Skeletal muscle satellite cell (primary cell): ENCODE results near the gene KLF15.
"Not testable (repeated sequence)": the region's sequence is repeated elsewhere in the genome, so short reads cannot be mapped to it uniquely, and the experiment has no call there.

ENCODE experiments used
- H3K27me3 ChIP-seq: 2 replicates; pipeline ENCODE4 v1.7.0; 2013; ENCODE audit warnings: low read length; ENCODE audit not compliant: control insufficient read depth, insufficient read depth
- H3K36me3 ChIP-seq: 2 replicates; pipeline ENCODE4 v1.7.0; 2013; ENCODE audit warnings: mild to moderate bottlenecking, control low read depth, low read length; ENCODE audit not compliant: insufficient read depth
- H3K4me1 ChIP-seq: 2 replicates; pipeline ENCODE4 v1.7.0; 2013; ENCODE audit warnings: low read length; ENCODE audit not compliant: control insufficient read depth, insufficient read depth
- H3K4me2 ChIP-seq: 2 replicates; pipeline ENCODE4 v1.7.0; 2013; ENCODE audit warnings: mild to moderate bottlenecking, low read length
- H3K4me3 ChIP-seq: 2 replicates; pipeline ENCODE4 v1.7.0; 2013; ENCODE audit warnings: low read length
- H3K9ac ChIP-seq: 2 replicates; pipeline ENCODE4 v1.7.0; 2013; ENCODE audit warnings: mild to moderate bottlenecking, low read depth, low read length, moderate library complexity
- H3K9me3 ChIP-seq: replicated peaks from 2 replicates; pipeline ENCODE4 v1.7.0; 2013; ENCODE audit warnings: mild to moderate bottlenecking, control low read depth, low read length

KLF15 gene

DNA sequence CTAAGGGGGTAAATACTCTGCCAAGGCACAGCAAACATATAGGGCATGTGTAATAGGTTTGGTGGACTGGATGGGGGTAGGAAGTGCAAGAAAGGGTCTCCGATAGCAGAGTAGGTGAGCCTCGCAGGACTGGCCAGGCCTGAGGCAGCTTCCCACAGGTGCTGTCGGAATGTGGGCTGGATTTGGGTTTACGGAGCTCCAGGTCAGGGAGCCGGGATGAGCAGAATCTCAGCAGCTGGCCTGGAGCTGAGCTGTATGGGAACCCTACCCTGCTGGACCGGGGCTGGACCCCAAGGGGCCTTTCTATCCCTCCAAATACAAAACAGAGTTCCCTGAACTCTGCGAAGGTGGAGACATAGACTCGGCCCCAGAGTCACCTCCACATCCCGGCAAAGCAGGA is 15.0 kb downstream of the KLF15 start:
- Histone ChIP-seq H3K27me3 (peaks cover 20% of the 10 kb centered on the region), H3K4me2 (no peak overlapping the region), H3K4me3 (no peak overlapping the region)

DNA sequence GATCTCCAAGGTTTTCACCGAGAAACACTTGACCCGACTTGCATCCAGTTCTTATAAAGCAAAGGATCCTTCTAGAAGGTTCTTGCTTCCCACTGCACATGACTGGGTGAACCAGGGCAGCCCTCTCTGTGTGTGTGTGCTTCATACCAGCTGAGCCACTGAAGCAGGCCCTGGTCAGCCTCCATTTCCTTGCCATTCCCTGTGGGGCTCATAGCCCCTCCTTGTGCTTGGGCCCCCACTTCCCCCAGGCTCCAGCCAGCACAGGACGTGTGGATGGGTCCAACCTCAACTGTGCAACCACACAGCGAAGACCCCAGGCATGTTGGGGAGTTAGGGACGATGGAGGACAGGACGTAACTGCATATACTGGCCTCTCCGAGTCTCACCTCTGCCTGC is 15.5 kb downstream of the KLF15 start:
- Histone ChIP-seq H3K4me2 (no peak overlapping the region), H3K9me3 (no peaks in the 10 kb centered on the region), H3K4me1 (no peaks in the 10 kb centered on the region), H3K27me3 (peaks cover 20% of the 10 kb centered on the region), H3K36me3 (no peaks in the 10 kb centered on the region), H3K4me3 (no peak overlapping the region), H3K9ac (no peak overlapping the region)

More for the DNA sequence above, 15.0 kb downstream of the KLF15 start:
- Histone ChIP-seq H3K36me3 (no peaks in the 10 kb centered on the region), H3K4me1 (no peaks in the 10 kb centered on the region), H3K9me3 (no peaks in the 10 kb centered on the region), H3K9ac (no peak overlapping the region)

DNA sequence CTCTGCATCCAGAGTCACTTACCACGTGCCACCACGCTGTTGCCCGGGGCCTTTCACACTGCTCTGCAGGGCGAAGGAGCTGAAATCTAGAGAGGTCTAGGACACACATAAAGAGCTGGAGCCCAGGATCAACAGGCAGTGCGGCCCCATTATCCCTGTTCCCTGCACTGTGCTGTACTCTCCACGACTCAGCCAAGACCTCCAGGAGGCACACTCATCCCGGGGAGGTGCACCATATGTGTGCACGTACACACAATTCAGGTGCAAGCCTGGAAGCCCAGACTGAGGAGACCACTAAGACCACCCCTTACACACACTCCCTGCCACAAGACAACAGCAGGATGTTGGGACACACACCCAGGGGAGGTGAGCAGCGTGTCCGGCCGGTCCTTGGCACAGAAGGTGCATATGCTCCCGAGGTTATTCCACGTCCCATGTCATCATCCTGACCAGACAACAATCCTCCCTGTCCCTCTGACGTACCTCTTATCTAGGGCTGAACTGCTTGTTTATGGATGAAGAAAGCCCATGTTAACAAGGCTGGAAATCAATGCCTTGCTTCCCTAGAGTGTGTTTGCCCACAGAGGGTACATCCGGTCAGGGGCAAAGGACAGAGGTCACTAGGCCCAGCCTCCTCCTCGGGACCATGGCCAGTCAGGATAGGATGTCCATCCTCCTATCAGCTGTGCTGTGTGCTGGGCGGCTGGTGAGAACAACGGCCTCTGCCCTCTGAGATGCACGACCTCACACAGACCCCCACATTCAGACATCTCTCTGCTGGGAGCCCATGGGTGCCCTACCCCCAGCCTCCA is 16.1 kb downstream of the KLF15 start:
- Histone ChIP-seq H3K9ac (no peak overlapping the region), H3K9me3 (no peaks in the 10 kb centered on the region), H3K4me1 (no peaks in the 10 kb centered on the region), H3K36me3 (no peaks in the 10 kb centered on the region), H3K4me3 (no peak overlapping the region), H3K4me2 (no peak overlapping the region), H3K27me3 (peaks cover 20% of the 10 kb centered on the region)

DNA sequence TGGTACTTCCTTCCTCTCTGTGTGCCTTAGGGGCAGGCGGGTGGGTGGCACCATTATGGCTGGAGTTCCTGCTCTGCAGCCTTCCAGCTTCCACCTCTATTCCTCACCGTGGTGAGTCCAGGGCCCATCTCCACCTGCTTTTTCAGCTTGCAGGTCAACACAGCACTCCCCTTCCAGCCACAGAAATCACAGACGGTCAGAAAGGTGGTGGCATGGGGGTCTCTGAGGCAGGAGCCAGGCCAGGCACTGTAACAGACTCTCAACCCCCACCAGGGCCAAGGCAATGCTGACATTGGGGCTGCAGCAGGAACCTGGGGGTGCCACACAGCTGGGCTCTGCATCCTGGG is 16.6 kb downstream of the KLF15 start:
- no peaks in the 10 kb centered on the region for H3K9me3 ChIP-seq
- H3K4me2 ChIP-seq: no peak overlapping the region
- no peak overlapping the region for H3K9ac ChIP-seq
- no peak overlapping the region for H3K4me3 ChIP-seq
- peaks cover 20% of the 10 kb centered on the region for H3K27me3 ChIP-seq
- H3K4me1 ChIP-seq: no peaks in the 10 kb centered on the region
- H3K36me3 ChIP-seq: no peaks in the 10 kb centered on the region

DNA sequence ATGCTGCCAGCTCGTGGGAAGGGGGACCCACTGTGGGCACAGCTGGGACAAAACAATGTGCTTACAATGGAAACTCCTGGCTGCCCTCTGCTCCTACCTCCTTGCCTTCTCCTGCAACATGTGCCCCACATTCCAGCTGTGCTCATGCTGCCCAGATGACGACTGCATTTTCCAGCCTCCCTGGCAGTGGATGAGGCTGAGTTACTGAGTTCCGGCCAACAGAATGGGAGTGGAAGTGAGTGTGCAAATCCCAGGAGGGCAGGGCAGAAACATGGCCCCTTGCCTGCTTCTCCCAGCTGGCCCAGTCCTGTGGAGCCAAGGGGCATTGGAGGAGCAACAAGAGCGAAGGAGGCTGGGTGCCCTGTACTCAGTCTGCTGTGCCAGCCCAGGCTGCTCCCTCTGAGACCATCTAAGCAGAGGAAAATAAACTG is 17.1 kb downstream of the KLF15 start:
- Histone ChIP-seq H3K4me2 (no peak overlapping the region), H3K36me3 (no peaks in the 10 kb centered on the region), H3K9me3 (no peaks in the 10 kb centered on the region), H3K4me3 (no peak overlapping the region), H3K27me3 (peaks cover 20% of the 10 kb centered on the region), H3K9ac (no peak overlapping the region), H3K4me1 (no peaks in the 10 kb centered on the region)

DNA sequence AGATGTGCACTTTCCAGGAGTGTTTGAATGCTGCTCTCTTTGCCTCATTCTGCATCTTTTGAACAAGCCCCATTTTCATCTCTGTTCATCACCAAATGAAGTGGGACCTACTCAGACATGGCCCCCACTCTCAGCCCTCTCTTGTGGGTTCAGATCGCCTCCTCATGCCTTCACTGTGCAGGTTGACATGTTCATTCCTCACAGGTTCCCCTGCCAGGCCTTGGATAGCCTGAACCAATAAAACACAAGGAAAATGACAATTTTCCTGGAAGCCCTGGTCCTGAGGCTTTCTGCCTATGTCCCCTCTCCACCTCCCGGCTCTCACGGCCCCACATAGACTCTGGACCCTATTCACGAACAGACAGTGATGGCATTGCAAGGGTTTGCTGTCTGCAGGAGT is 17.7 kb downstream of the KLF15 start:
- H3K4me3 ChIP-seq: no peak overlapping the region

DNA sequence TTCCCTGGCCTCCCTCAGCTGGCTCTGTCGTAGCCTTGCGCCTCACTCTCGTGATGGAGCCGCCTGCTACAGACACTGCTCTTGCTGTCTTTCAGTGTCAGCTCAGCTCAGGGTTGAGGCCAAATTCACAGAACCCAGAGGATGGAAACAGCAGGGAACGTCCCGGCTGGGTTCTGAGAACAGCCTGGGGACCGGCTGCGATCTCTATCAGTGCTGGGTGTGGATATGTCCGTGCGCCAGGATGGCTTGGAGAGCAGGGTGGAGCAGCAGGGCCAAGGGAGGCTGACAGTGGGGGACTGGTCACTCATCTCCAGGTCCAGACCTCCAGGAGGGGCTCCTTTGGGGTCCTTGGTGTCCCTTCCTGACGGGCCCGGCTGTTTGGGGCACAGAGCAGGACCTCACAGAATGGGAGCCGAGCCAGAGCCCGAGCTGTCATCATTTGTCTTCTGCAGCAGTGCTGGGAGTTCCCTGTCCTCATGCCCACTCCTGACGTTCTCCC is 18.4 kb downstream of the KLF15 start:
- H3K36me3 ChIP-seq: no peaks in the 10 kb centered on the region
- no peak overlapping the region for H3K9ac ChIP-seq
- no peaks in the 10 kb centered on the region for H3K9me3 ChIP-seq
- no peak overlapping the region for H3K4me2 ChIP-seq
- no peaks in the 10 kb centered on the region for H3K4me1 ChIP-seq
- no peak overlapping the region for H3K4me3 ChIP-seq
- H3K27me3 ChIP-seq: peaks cover 20% of the 10 kb centered on the region

More for the DNA sequence above, 17.7 kb downstream of the KLF15 start:
- no peaks in the 10 kb centered on the region for H3K9me3 ChIP-seq
- H3K27me3 ChIP-seq: peaks cover 20% of the 10 kb centered on the region
- H3K4me2 ChIP-seq: no peak overlapping the region
- no peaks in the 10 kb centered on the region for H3K36me3 ChIP-seq
- H3K9ac ChIP-seq: no peak overlapping the region
- no peaks in the 10 kb centered on the region for H3K4me1 ChIP-seq

DNA sequence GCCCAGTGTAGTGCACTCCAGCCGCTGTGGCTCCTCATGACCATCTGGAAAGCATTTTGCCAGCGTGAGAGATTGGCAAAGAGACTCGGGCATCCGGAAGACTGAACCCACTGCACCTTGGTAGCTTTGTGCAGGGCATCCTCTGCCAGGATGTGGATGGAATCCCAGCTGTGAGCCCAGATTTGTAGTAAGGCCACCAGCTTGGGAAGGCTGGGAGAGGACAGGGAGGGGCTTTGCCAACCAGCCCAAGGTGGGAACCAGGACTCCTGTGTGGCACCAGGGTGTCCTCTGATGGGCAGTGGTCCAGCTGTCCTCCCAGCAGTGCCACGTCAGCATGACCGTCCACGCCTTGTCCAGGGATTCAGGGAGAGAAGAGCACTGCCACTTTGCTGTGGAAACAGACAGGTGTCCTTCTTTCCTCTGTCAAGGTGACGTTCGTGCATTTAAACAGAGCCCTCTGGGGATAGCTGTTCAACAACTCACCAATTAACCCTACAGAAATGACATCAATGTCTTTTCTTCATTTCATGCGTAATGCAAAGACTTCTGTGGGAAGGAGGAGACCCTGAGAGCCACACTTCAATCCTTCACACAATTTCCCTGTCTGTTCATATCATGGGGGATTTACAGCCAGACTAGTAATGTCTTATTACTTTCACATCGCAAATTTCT is 19.1 kb downstream of the KLF15 start:
- Histone ChIP-seq H3K4me1 (no peaks in the 10 kb centered on the region), H3K9me3 (no peaks in the 10 kb centered on the region), H3K27me3 (peaks cover 20% of the 10 kb centered on the region), H3K9ac (no peak overlapping the region), H3K36me3 (no peaks in the 10 kb centered on the region), H3K4me2 (no peak overlapping the region), H3K4me3 (no peak overlapping the region)

DNA sequence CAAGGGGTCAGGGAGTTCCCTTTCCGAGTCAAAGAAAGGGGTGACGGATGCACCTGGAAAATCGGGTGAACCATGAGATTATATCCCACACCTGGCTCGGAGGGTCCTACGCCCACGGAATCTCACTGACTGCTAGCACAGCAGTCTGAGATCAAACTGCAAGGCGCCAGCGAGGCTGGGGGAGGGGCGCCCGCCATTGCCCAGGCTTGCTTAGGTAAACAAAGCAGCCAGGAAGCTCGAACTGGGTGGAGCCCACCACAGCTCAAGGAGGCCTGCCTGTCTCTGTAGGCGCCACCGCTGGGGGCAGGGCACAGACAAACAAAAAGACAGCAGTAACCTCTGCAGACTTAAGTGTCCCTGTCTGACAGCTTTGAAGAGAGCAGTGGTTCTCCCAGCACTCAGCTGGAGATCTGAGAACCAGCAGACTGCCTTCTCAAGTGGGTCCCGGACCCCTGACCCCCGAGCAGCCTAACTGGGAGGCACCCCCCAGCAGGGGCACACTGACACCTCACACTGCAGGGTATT is 25.3 kb downstream of the KLF15 start:
- H3K4me3 ChIP-seq, H3K9ac ChIP-seq, H3K36me3 ChIP-seq, H3K9me3 ChIP-seq, H3K4me2 ChIP-seq, H3K4me1 ChIP-seq, H3K27me3 ChIP-seq: not testable (repeated sequence)

DNA sequence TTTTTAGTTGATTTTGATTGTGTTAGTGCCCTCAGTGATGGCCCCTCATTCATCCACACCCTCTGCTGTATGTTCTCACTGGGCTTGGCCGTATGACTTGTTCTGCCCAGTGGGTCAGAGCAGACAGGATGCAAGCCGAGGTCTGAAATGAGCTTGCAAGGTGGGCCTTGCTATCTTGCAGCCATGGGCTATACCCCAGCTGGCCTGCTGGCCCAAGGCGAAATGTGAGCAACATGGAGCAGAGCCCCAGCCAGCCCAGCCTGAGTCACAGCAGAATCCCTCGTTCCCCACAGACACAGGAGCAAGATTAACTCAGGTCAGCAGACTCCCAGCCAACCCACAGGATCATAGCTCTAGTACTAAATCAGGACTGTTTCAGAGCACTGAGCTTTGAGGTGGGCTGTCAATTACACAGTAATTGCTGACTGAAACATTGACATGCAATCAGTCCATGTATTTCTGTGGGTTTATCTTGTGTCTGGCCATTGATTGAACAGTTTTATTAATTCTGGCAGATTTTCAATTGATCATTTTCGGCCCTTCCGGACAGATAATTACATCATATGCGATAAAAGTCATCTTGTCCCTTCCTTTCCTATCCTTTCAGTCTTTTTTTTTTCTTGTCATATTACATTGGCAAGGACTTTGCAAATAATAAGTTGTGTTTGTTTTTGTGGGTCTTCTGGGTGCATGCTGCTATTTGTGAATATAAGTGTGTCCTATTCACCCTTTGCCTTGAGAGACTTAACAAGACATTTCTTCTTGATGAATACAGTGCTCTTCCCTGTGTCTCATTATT is 27.1 kb downstream of the KLF15 start:
- peaks cover 3% of the 10 kb centered on the region for H3K9me3 ChIP-seq
- no peaks in the 10 kb centered on the region for H3K4me1 ChIP-seq
- H3K27me3 ChIP-seq: no peaks in the 10 kb centered on the region
- H3K36me3 ChIP-seq: no peaks in the 10 kb centered on the region
- no peak overlapping the region for H3K4me3 ChIP-seq
- no peak overlapping the region for H3K4me2 ChIP-seq
- no peak overlapping the region for H3K9ac ChIP-seq

DNA sequence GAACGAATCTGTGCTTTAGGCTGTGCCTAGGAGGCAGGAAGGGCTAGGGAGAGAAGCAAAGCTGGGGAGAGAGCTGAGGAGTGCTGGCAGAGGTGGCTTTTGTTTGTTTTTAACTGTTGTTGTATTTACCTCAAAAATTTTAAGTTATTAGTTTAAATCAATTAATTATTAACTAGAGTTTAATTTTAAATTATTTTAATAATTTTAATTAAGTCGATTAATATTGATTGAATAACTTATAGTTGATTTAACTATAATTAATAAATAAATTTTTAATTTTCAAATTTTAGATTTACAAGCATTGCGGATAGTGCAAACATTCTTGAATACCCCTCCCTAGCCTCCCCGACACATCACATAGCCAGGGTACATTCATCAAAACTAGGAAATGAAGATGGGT is 30.6 kb downstream of the KLF15 start:
- no peak overlapping the region for H3K4me3 ChIP-seq

More for the DNA sequence above, 30.6 kb downstream of the KLF15 start:
- Histone ChIP-seq H3K27me3 (peaks cover 12% of the 10 kb centered on the region), H3K4me1 (no peaks in the 10 kb centered on the region), H3K9me3 (peaks cover 3% of the 10 kb centered on the region), H3K4me2 (no peak overlapping the region), H3K9ac (no peak overlapping the region), H3K36me3 (no peaks in the 10 kb centered on the region)
